Measurements from ENCODE around the gene EPYC. TPM values are rescaled to one million over a fixed set of nuclear protein-coding genes. Genes with fewer than 3 reads are reported as not detected.

EPYC gene
- total RNA-seq, 1 donor from 2014 or later: 0.53 TPM

DNA sequence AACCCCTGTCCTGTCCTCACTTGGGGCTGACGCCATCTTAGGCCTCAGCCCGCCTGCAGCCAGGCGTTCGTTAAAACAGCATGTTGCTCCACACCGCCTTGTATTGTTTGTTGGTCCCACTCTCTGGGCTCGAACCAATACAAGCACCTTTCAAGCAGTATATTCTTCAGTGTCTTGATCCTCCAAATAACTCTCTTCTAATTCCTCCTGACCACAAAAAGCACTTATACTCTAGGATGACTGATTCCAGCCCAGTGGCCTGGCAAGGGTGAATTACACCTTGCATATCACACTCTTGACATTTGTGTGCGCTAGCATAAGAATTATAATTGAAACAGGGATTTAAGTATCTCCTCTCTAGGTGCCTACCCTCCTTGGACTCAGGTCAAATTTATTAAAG lies 56.9 kb downstream of the EPYC start:
- no peaks in the 10 kb centered on the region for H3K27me3 Mint-ChIP-seq
- H3K4me3 Mint-ChIP-seq: no peak overlapping the region

DNA sequence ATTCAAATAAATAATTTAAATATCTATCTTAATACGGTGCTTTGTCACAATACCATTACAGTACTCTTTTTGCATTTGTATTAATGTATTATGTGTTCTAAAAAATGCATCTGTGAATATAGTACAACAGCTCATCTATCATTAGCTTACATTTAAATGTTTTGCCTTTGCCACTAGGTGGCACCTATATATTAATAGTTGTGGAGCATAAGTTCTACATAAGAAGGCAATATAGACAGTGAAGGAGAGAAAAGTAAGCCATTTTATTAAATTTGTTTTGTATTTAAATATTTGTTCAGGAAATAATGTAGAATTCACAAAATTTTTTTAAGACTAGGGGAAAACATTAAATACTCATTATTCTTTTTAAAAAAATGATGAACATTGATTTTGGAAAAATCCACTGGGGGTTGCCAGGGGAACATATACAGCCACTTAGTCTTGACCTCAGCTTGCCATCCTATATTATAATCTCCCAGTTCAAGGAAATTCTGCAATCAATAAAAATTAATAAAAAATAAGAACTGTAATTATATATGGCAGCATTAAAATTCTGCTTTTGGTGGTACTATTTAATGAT lies 59.6 kb downstream of the EPYC start:
- Mint-ChIP-seq H3K27ac (no peak overlapping the region), H3K9me3 (peaks cover 4% of the 10 kb centered on the region), H3K4me3 (no peak overlapping the region), H3K4me1 (ENCODE audit: unreplicated experiment) (peaks cover 10% of the 10 kb centered on the region), H3K36me3 (no peaks in the 10 kb centered on the region), H3K27me3 (no peaks in the 10 kb centered on the region)
- DNase-seq (ENCODE audit: extremely low spot score, unreplicated experiment): no peak
- TF ChIP-seq, protein P1, sequence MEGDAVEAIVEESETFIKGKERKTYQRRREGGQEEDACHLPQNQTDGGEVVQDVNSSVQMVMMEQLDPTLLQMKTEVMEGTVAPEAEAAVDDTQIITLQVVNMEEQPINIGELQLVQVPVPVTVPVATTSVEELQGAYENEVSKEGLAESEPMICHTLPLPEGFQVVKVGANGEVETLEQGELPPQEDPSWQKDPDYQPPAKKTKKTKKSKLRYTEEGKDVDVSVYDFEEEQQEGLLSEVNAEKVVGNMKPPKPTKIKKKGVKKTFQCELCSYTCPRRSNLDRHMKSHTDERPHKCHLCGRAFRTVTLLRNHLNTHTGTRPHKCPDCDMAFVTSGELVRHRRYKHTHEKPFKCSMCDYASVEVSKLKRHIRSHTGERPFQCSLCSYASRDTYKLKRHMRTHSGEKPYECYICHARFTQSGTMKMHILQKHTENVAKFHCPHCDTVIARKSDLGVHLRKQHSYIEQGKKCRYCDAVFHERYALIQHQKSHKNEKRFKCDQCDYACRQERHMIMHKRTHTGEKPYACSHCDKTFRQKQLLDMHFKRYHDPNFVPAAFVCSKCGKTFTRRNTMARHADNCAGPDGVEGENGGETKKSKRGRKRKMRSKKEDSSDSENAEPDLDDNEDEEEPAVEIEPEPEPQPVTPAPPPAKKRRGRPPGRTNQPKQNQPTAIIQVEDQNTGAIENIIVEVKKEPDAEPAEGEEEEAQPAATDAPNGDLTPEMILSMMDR (conservative IDR thresholded peaks at IDR 0.05): peak; percentile 79

More for the DNA sequence above, 56.9 kb downstream of the EPYC start:
- H3K36me3 Mint-ChIP-seq: no peaks in the 10 kb centered on the region
- H3K27ac Mint-ChIP-seq: no peak overlapping the region
- peaks cover 4% of the 10 kb centered on the region for H3K9me3 Mint-ChIP-seq
- DNase-seq (ENCODE audit: extremely low spot score, unreplicated experiment): no peak
- peaks cover 10% of the 10 kb centered on the region for H3K4me1 Mint-ChIP-seq (ENCODE audit: unreplicated experiment)
- TF ChIP-seq, protein P1 (conservative IDR thresholded peaks at IDR 0.05): no peak

DNA sequence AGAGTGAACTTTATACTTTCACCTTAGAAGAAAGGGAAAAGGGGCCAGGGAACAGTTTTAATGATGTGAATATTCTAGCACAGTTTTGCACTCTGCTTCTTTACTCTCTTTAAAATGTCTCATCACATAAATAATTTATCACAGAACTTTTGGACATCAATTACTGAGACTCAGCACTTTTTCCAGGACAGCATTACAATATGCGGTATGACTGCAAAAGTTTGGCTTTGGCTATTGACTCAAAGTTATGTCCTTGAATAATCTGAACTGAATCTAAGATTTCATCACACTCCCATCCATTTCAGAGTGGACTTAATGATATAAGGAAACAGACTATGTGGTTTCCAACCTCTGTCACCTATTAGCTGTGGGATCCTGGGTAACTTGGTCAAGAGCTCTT lies 61.5 kb downstream of the EPYC start:
- Mint-ChIP-seq H3K36me3 (no peaks in the 10 kb centered on the region), H3K4me3 (no peak overlapping the region), H3K27me3 (no peaks in the 10 kb centered on the region), H3K9me3 (peaks cover 4% of the 10 kb centered on the region), H3K27ac (no peak overlapping the region), H3K4me1 (ENCODE audit: unreplicated experiment) (peaks cover 12% of the 10 kb centered on the region)
- no peak for DNase-seq (ENCODE audit: extremely low spot score, unreplicated experiment)
- TF ChIP-seq, protein P1 (conservative IDR thresholded peaks at IDR 0.05): no peak

DNA sequence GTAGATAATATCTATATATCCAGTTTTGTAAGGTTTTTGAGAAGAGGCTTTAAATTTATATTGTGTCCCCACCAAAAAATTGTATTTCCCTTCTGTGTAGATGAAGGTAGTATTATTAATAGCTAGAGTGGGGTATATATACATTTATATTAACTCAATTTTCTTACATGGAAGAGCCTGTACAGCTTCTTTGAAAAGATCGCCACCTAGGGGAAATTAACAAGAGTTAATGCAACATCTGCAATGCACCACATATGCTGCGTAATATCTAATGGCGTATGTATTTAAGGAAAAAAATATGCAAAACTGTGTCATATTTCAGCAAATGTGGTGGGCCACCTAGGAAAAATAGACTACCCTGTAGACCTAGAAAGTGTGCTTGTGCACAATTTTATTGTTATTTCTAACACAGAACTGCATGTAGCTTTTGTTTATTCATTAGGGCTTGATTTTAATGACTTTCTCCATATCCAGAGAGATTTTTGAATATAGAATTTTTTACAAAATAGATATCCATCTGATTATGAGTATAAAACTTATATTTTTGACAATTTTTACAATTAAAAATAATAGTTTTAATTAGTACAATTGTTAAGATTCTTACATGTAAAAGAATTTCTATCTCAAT lies 63.8 kb downstream of the EPYC start:
- Mint-ChIP-seq H3K27me3 (no peaks in the 10 kb centered on the region), H3K4me1 (ENCODE audit: unreplicated experiment) (peaks cover 5% of the 10 kb centered on the region), H3K4me3 (no peak overlapping the region), H3K9me3 (no peaks in the 10 kb centered on the region), H3K27ac (no peak overlapping the region), H3K36me3 (no peaks in the 10 kb centered on the region)
- TF ChIP-seq, protein P1 (conservative IDR thresholded peaks at IDR 0.05): peak; percentile 85
- no peak for DNase-seq (ENCODE audit: extremely low spot score, unreplicated experiment)

DNA sequence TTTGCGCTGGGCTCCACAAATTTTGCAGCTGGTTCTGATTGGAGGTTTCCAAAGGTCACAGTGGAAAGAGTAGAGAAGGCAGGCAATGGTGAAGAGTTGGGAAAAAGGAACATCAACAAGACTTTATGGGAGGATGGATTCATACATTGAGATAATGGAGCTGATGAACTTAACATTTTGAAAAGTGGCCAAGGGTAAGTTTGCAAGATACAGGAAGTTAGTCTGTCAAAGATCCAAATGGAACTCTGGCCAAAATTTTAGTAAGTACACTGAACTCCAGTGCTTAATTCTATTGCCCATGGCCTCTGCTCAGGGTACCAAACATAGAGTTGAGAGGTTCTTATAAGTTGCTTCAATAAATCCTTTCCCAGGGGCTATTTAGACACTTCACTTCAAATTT lies 65.4 kb downstream of the EPYC start:
- no peaks in the 10 kb centered on the region for H3K36me3 Mint-ChIP-seq
- no peaks in the 10 kb centered on the region for H3K27me3 Mint-ChIP-seq
- TF ChIP-seq, protein P1 (conservative IDR thresholded peaks at IDR 0.05): no peak
- H3K4me3 Mint-ChIP-seq: no peak overlapping the region
- peaks cover 5% of the 10 kb centered on the region for H3K4me1 Mint-ChIP-seq (ENCODE audit: unreplicated experiment)
- H3K27ac Mint-ChIP-seq: no peak overlapping the region
- no peak for DNase-seq (ENCODE audit: extremely low spot score, unreplicated experiment)
- no peaks in the 10 kb centered on the region for H3K9me3 Mint-ChIP-seq

Measured in type B pancreatic cell (in vitro differentiated cells).